Panc1 (cell line): ENCODE data around the gene MRTFA. TPM values are rescaled to one million over a fixed set of nuclear protein-coding genes. Genes with fewer than 3 reads are reported as not detected.
"Not testable (repeated sequence)": the region's sequence is repeated elsewhere in the genome, so short reads cannot be mapped to it uniquely, and the experiment has no call there.

Source experiments
- ATAC-seq: fragments of 200-7000 bp; cut with Tn5 transposase; 2 replicates; pipeline ENCODE4 v1.9.1; 2020; ENCODE audit warnings: mild to moderate bottlenecking, moderate library complexity
- BruUV-seq: library from RNA; stranded (reverse); fragments of 400-500 nt; replicated peaks from 2 replicates; lab custom pipeline; 2021; lab: Mats Ljungman, UMichigan
- CTCF ChIA-PET: fragments of 300-600 bp; sonication (Branson Sonifier 250); formaldehyde crosslinking; loops from one replicate; lab custom pipeline; 2022; ENCODE audit warnings: antibody characterized with exemption; lab: Charles Lee
- POLR2A ChIA-PET: fragments of 300-600 bp; sonication (Branson Sonifier 250); formaldehyde crosslinking; loops from one replicate; lab custom pipeline; 2022; ENCODE audit warnings: antibody characterized with exemption; lab: Charles Lee
- DNase-seq: peaks from one replicate; pipeline ENCODE4 v3.0.0-alpha.2; 2010; ENCODE audit warnings: low read depth, low spot score
- H3K27ac ChIP-seq: 2 replicates; pipeline ENCODE4 v1.5.1; 2011; ENCODE audit warnings: mild to moderate bottlenecking, low read length, inconsistent platforms
- H3K27me3 ChIP-seq: fragments of 200-500 bp; sonication (Bioruptor generic); 2 replicates; pipeline ENCODE4 v1.6.0; 2014; ENCODE audit warnings: low read length, inconsistent platforms; ENCODE audit not compliant: control insufficient read depth, insufficient read depth
- H3K36me3 ChIP-seq: fragments of 200-500 bp; sonication (Bioruptor generic); 2 replicates; pipeline ENCODE4 v1.5.1; 2014; ENCODE audit warnings: inconsistent platforms, mild to moderate bottlenecking, low read length, moderate library complexity; ENCODE audit not compliant: control insufficient read depth, insufficient read depth
- H3K4me1 ChIP-seq: 2 replicates; pipeline ENCODE4 v1.5.1; 2011; ENCODE audit warnings: inconsistent platforms, mild to moderate bottlenecking, low read length, moderate library complexity; ENCODE audit not compliant: control insufficient read depth, insufficient read depth
- H3K4me3 ChIP-seq, 2 experiments: 2 replicates each; pipeline ENCODE4 v1.5.1; 2011 to 2012; ENCODE audit warnings: low read depth in 2 of 2, low read length in 2 of 2, mild to moderate bottlenecking in 2 of 2, inconsistent platforms in 1 of 2, moderate library complexity in 1 of 2
- H3K9me3 ChIP-seq: fragments of 200-500 bp; sonication (Bioruptor generic); 2 replicates; pipeline ENCODE4 v1.5.1; 2014; ENCODE audit warnings: low read depth, mild to moderate bottlenecking, inconsistent platforms, low read length, moderate library complexity; ENCODE audit not compliant: control insufficient read depth, insufficient read depth
- CTCF ChIP-seq: fragments of 450-650 bp; IDR thresholded peaks from 2 replicates; pipeline ENCODE4 v1.5.1; 2017; ENCODE audit warnings: mild to moderate bottlenecking
- POLR2AphosphoS5 ChIP-seq: IDR thresholded peaks from 2 replicates; pipeline ENCODE4 v1.6.1; 2012; ENCODE audit warnings: mild to moderate bottlenecking, low read depth, low read length, moderate library complexity
- REST ChIP-seq, 2 experiments: IDR thresholded peaks; 2 replicates each; pipeline ENCODE4 v1.6.1; 2011 to 2012; ENCODE audit warnings: low read depth in 2 of 2, control low read depth in 1 of 2, low read length in 1 of 2, mild to moderate bottlenecking in 1 of 2, moderate library complexity in 1 of 2; ENCODE audit not compliant: insufficient read depth in 1 of 2
- SIN3A ChIP-seq: IDR thresholded peaks from 2 replicates; pipeline ENCODE4 v1.6.1; 2012; ENCODE audit warnings: low read depth, mild to moderate bottlenecking, low read length, moderate library complexity, borderline replicate concordance; ENCODE audit not compliant: insufficient read depth
- TCF7L2 ChIP-seq: IDR thresholded peaks from 2 replicates; pipeline ENCODE4 v1.6.1; 2011; ENCODE audit warnings: mild to moderate bottlenecking, low read depth, low read length, inconsistent platforms
- in situ Hi-C: cut with HindIII; loops from 2 replicates; pipeline ENCODE4 v1.10.0; 2016; ENCODE audit warnings: low sequenced_read_pairs, low pct_unique_long_range_greater_than_20kb
- intact Hi-C: fragments of 100-400 bp; cut with micrococcal nuclease; formaldehyde crosslinking; loops from one replicate; pipeline ENCODE4 v1.10.0; 2022; ENCODE audit not compliant: unreplicated experiment
- total RNA-seq: library from RNA; stranded (reverse); gene quantifications from one replicate; pipeline ENCODE4 v1.2.1, GENCODE V29; 2021; ENCODE audit not compliant: unreplicated experiment

MRTFA gene
- total RNA-seq, 1 experiment from 2014 or later: 62.1 TPM

GRCh38 chr22:40626851-40627250, 9.7 kb downstream of the MRTFA start:
- BruUV-seq: no TSS peak
- POLR2A ChIA-PET: no interaction called here
- CTCF ChIA-PET: no interaction called here
- no peak for TF ChIP-seq REST (IDR thresholded peaks at IDR 0.05; ENCODE audit: insufficient read depth in 1 of 2, low read depth in 2 of 2, low read length in 1 of 2)
- no peak for TF ChIP-seq POLR2AphosphoS5
- no peak for TF ChIP-seq TCF7L2
- no peak for TF ChIP-seq CTCF
- no peak for TF ChIP-seq SIN3A
- H3K36me3 ChIP-seq: no peaks in the 10 kb centered on the region
- no peak overlapping the region for H3K4me3 ChIP-seq
- H3K9me3 ChIP-seq: no peaks in the 10 kb centered on the region
- ATAC-seq (no peak), DNase-seq (no peak)
- no peak overlapping the region for H3K27ac ChIP-seq
- H3K27me3 ChIP-seq: no peaks in the 10 kb centered on the region
- in situ Hi-C loops: loop anchor here (25.0 kb wide), 1 partner anchor 90 kb away; no protein-coding TSS in a partner anchor
- H3K4me1 ChIP-seq: peaks cover 15% of the 10 kb centered on the region; the same call in 1 of the 2 replicates
- intact Hi-C loops: no loop called here

DNA sequence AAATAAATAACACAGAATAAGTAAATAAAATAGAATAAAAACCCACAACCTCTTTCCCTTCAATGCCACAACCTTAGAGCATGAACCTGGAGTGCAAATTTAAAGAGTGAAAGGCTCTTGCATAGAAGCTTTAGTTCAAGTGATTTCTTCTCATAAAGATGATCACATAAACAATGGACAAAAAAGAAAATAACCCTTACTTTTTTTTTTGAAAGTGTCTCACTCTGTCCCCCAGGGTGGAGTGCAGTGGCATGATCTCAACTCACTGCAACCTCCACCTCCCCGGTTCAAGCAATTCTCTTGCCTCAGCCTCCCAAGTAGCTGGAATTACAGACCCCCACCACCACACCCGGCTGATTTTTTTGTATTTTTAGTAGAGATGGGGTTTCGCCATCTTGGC, 10.7 kb downstream of the MRTFA start:
- H3K4me3 ChIP-seq, H3K36me3 ChIP-seq, POLR2A ChIA-PET, H3K27ac ChIP-seq, BruUV-seq, H3K9me3 ChIP-seq, ATAC-seq, intact Hi-C loops, DNase-seq, H3K27me3 ChIP-seq, CTCF ChIA-PET, H3K4me1 ChIP-seq: not testable (repeated sequence)
- in situ Hi-C loops: loop anchor here (25.0 kb wide), 1 partner anchor 88 kb away; no protein-coding TSS in a partner anchor

DNA sequence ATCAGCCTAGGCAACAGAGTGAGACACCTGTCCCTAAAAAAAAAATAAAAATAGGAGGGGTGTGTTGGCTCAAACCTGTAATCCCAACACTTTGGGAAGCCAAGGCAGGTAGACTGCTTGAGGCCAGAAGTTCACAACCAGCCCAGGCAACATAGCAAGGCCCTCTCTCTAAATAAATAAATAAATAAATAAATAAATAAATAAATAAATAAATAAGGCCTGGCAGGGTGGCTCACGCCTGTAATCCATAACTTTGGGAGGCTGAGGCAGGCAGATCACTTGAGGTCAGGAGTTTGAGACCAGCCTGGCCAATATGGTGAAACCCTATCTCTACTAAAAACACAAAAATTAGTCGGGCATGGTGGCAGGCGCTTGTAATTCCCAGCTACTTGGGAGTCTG, 11.2 kb downstream of the MRTFA start:
- CTCF ChIA-PET: interaction anchor here (0.5 kb wide), 1 partner anchor 1506 kb away, joined by 13 read pairs; no protein-coding TSS in a partner anchor
- POLR2A ChIA-PET: not testable (repeated sequence)

More for the DNA sequence above, 11.2 kb downstream of the MRTFA start:
- ATAC-seq, H3K4me3 ChIP-seq, H3K27me3 ChIP-seq, H3K9me3 ChIP-seq, DNase-seq, H3K36me3 ChIP-seq, BruUV-seq, H3K4me1 ChIP-seq, H3K27ac ChIP-seq, intact Hi-C loops: not testable (repeated sequence)
- in situ Hi-C loops: loop anchor here (25.0 kb wide), 1 partner anchor 88 kb away; no protein-coding TSS in a partner anchor
